ENCODE measurements around the gene CCDC61. TPM values are rescaled to one million over a fixed set of nuclear protein-coding genes. Genes with fewer than 3 reads are reported as not detected.

CCDC61 gene
- polyA plus RNA-seq, 4 donors = 7.8 to 13.3 (median 10.7) TPM

GRCh38 chr19:46000491-46001246 lies 5.4 kb downstream of the CCDC61 start:
- H3K4me1 ChIP-seq (ENCODE audit: control insufficient read depth in 3 of 3, insufficient read depth in 2 of 3, low read depth in 1 of 3, low read length in 2 of 3) = peaks cover 2 to 13% (median 9%) of the 10 kb centered on the region in 3 donors
- WGBS, 3 donors = 4 to 7% (median 5%) methylated on average over 26 to 34 of the region's 34 CpGs
- peak overlapping the region in 1 of 3 donors; percentile 6 for H3K4me3 ChIP-seq (ENCODE audit: low read depth in 1 of 3, low read length in 3 of 3)
- DNase-seq (peak; percentile 63 to 69), FAIRE-seq (no peak)
- H3K27me3 ChIP-seq (ENCODE audit: control insufficient read depth in 3 of 3, insufficient read depth in 3 of 3, low read length in 3 of 3) = peaks cover 0 to 12% (median 0%) of the 10 kb centered on the region in 3 donors
- H3K36me3 ChIP-seq (ENCODE audit: control insufficient read depth in 3 of 3, insufficient read depth in 2 of 3, low read depth in 1 of 3, low read length in 3 of 3) = peaks cover 0 to 22% (median 0%) of the 10 kb centered on the region in 3 donors
- no peaks in the 10 kb centered on the region for H3K9me3 ChIP-seq (ENCODE audit: control insufficient read depth in 2 of 2, insufficient read depth in 1 of 2, low read depth in 1 of 2, low read length in 1 of 2)
- H3K27ac ChIP-seq (ENCODE audit: low read depth in 1 of 3, low read length in 2 of 3) = no peak overlapping the region

- WGBS, 3 donors = 92 to 97% (median 95%) methylated on average over 14 to 15 of the region's 15 CpGs
- H3K27me3 ChIP-seq (ENCODE audit: control insufficient read depth in 3 of 3, insufficient read depth in 3 of 3, low read length in 3 of 3) = peaks cover 0 to 12% (median 0%) of the 10 kb centered on the region in 3 donors
- DNase-seq (no peak), FAIRE-seq (no peak)
- H3K36me3 ChIP-seq (ENCODE audit: control insufficient read depth in 3 of 3, insufficient read depth in 2 of 3, low read depth in 1 of 3, low read length in 3 of 3) = peaks cover 0 to 25% (median 2%) of the 10 kb centered on the region in 3 donors
- peaks cover 0 to 10% (median 5%) of the 10 kb centered on the region in 3 donors for H3K4me1 ChIP-seq (ENCODE audit: control insufficient read depth in 3 of 3, insufficient read depth in 2 of 3, low read depth in 1 of 3, low read length in 2 of 3)
- no peak overlapping the region for H3K4me3 ChIP-seq (ENCODE audit: low read depth in 1 of 3, low read length in 3 of 3)
- H3K27ac ChIP-seq (ENCODE audit: low read depth in 1 of 3, low read length in 2 of 3) = no peak overlapping the region
- H3K9me3 ChIP-seq (ENCODE audit: control insufficient read depth in 2 of 2, insufficient read depth in 1 of 2, low read depth in 1 of 2, low read length in 1 of 2) = no peaks in the 10 kb centered on the region
Observed at GRCh38 chr19:46002678-46003275, 7.5 kb downstream of the CCDC61 start.

DNA sequence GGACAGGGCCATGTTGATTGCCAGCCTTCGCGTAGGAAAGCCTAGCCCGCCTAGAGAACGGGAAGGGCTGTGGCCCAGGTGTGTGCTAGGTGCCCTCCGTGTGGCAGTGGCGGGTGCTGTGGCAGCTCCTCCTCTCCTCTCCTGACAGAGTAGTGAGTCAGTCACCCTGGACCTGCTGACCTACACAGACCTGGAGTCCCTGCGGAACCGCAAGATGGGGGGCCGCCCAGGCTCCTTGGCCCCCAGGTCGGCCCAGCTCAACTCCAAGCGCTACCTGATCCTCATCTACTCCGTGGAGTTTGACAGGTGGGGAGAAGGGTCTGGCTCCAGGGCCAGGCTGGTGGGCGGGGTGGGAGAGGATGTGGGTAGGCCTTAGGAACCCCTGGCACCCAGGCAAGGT lies 11.1 kb downstream of the CCDC61 start:
- DNase-seq = no peak
- Histone ChIP-seq H3K27ac (ENCODE audit: low read depth in 1 of 3, low read length in 2 of 3) (no peak overlapping the region), H3K9me3 (ENCODE audit: control insufficient read depth in 2 of 2, insufficient read depth in 1 of 2, low read depth in 1 of 2, low read length in 1 of 2) (no peaks in the 10 kb centered on the region), H3K4me3 (ENCODE audit: low read depth in 1 of 3, low read length in 3 of 3) (no peak overlapping the region), H3K27me3 (ENCODE audit: control insufficient read depth in 3 of 3, insufficient read depth in 3 of 3, low read length in 3 of 3) (no peaks in the 10 kb centered on the region), H3K4me1 (ENCODE audit: control insufficient read depth in 3 of 3, insufficient read depth in 2 of 3, low read depth in 1 of 3, low read length in 2 of 3) (no peaks in the 10 kb centered on the region), H3K36me3 (ENCODE audit: control insufficient read depth in 3 of 3, insufficient read depth in 2 of 3, low read depth in 1 of 3, low read length in 3 of 3) (peaks cover 0 to 32% (median 2%) of the 10 kb centered on the region in 3 donors)
- FAIRE-seq = no peak
- WGBS, 3 donors = 94 to 96% (median 95%) methylated on average over 13 of the region's 13 CpGs

- no peak overlapping the region for H3K4me3 ChIP-seq (ENCODE audit: low read depth in 1 of 3, low read length in 3 of 3)
- WGBS, 3 donors = 61 to 66% (median 64%) methylated on average over 24 to 28 of the region's 28 CpGs
- FAIRE-seq = no peak
- DNase-seq = peak; percentile 58 to 72
- H3K27ac ChIP-seq (ENCODE audit: low read depth in 1 of 3, low read length in 2 of 3) = no peak overlapping the region
- H3K36me3 ChIP-seq (ENCODE audit: control insufficient read depth in 3 of 3, insufficient read depth in 2 of 3, low read depth in 1 of 3, low read length in 3 of 3) = peaks cover 0 to 27% (median 2%) of the 10 kb centered on the region in 3 donors
- H3K27me3 ChIP-seq (ENCODE audit: control insufficient read depth in 3 of 3, insufficient read depth in 3 of 3, low read length in 3 of 3) = peaks cover 0 to 15% (median 4%) of the 10 kb centered on the region in 3 donors
- no peaks in the 10 kb centered on the region for H3K9me3 ChIP-seq (ENCODE audit: control insufficient read depth in 2 of 2, insufficient read depth in 1 of 2, low read depth in 1 of 2, low read length in 1 of 2)
- H3K4me1 ChIP-seq (ENCODE audit: control insufficient read depth in 3 of 3, insufficient read depth in 2 of 3, low read depth in 1 of 3, low read length in 2 of 3) = peaks cover 0 to 4% (median 2%) of the 10 kb centered on the region in 3 donors
Observed at GRCh38 chr19:46009530-46010510, 14.6 kb downstream of the CCDC61 start.

- H3K27ac ChIP-seq (ENCODE audit: low read depth in 1 of 3, low read length in 2 of 3) = no peak overlapping the region
- 26 to 43% (median 36%) methylated on average over 8 of the region's 8 CpGs for WGBS, 3 donors
- FAIRE-seq (no peak), DNase-seq (no peak)
- H3K27me3 ChIP-seq (ENCODE audit: control insufficient read depth in 3 of 3, insufficient read depth in 3 of 3, low read length in 3 of 3) = peaks cover 0 to 28% (median 5%) of the 10 kb centered on the region in 3 donors
- H3K36me3 ChIP-seq (ENCODE audit: control insufficient read depth in 3 of 3, insufficient read depth in 2 of 3, low read depth in 1 of 3, low read length in 3 of 3) = peaks cover 0 to 31% (median 0%) of the 10 kb centered on the region in 3 donors
- peaks cover 0 to 14% (median 2%) of the 10 kb centered on the region in 3 donors for H3K4me1 ChIP-seq (ENCODE audit: control insufficient read depth in 3 of 3, insufficient read depth in 2 of 3, low read depth in 1 of 3, low read length in 2 of 3)
- no peaks in the 10 kb centered on the region for H3K9me3 ChIP-seq (ENCODE audit: control insufficient read depth in 2 of 2, insufficient read depth in 1 of 2, low read depth in 1 of 2, low read length in 1 of 2)
- H3K4me3 ChIP-seq (ENCODE audit: low read depth in 1 of 3, low read length in 3 of 3) = peak overlapping the region in 1 of 3 donors; percentile 64
Observed at GRCh38 chr19:46014534-46014933, 19.3 kb downstream of the CCDC61 start.

GRCh38 chr19:46014941-46015686 lies 19.8 kb downstream of the CCDC61 start:
- Histone ChIP-seq H3K4me3 (ENCODE audit: low read depth in 1 of 3, low read length in 3 of 3) (peak overlapping the region in 1 of 3 donors; percentile 64), H3K27me3 (ENCODE audit: control insufficient read depth in 3 of 3, insufficient read depth in 3 of 3, low read length in 3 of 3) (peaks cover 0 to 28% (median 5%) of the 10 kb centered on the region in 3 donors), H3K4me1 (ENCODE audit: control insufficient read depth in 3 of 3, insufficient read depth in 2 of 3, low read depth in 1 of 3, low read length in 2 of 3) (peaks cover 0 to 14% (median 2%) of the 10 kb centered on the region in 3 donors), H3K36me3 (ENCODE audit: control insufficient read depth in 3 of 3, insufficient read depth in 2 of 3, low read depth in 1 of 3, low read length in 3 of 3) (peaks cover 0 to 30% (median 0%) of the 10 kb centered on the region in 3 donors), H3K27ac (ENCODE audit: low read depth in 1 of 3, low read length in 2 of 3) (no peak overlapping the region), H3K9me3 (ENCODE audit: control insufficient read depth in 2 of 2, insufficient read depth in 1 of 2, low read depth in 1 of 2, low read length in 1 of 2) (no peaks in the 10 kb centered on the region)
- DNase-seq = peak; percentile 70 to 80
- FAIRE-seq = no peak
- 5 to 14% (median 6%) methylated on average over 30 to 74 of the region's 74 CpGs for WGBS, 3 donors

- Histone ChIP-seq H3K4me3 (ENCODE audit: low read depth in 1 of 3, low read length in 3 of 3) (peak overlapping the region in 2 of 3 donors; percentile 38 to 64), H3K9me3 (ENCODE audit: control insufficient read depth in 2 of 2, insufficient read depth in 1 of 2, low read depth in 1 of 2, low read length in 1 of 2) (no peaks in the 10 kb centered on the region), H3K27me3 (ENCODE audit: control insufficient read depth in 3 of 3, insufficient read depth in 3 of 3, low read length in 3 of 3) (peaks cover 0 to 28% (median 5%) of the 10 kb centered on the region in 3 donors), H3K36me3 (ENCODE audit: control insufficient read depth in 3 of 3, insufficient read depth in 2 of 3, low read depth in 1 of 3, low read length in 3 of 3) (peaks cover 0 to 30% (median 0%) of the 10 kb centered on the region in 3 donors), H3K4me1 (ENCODE audit: control insufficient read depth in 3 of 3, insufficient read depth in 2 of 3, low read depth in 1 of 3, low read length in 2 of 3) (peaks cover 0 to 14% (median 2%) of the 10 kb centered on the region in 3 donors), H3K27ac (ENCODE audit: low read depth in 1 of 3, low read length in 2 of 3) (no peak overlapping the region)
- 4 to 6% (median 4%) methylated on average over 24 to 63 of the region's 63 CpGs for WGBS, 3 donors
- peak in 1 of 2 donors; percentile 37 for DNase-seq
- FAIRE-seq = no peak
Observed at GRCh38 chr19:46015687-46016425, 20.6 kb downstream of the CCDC61 start.
